GM12878 (cell line): ENCODE measurements around the gene TJP1. TPM values are rescaled to one million over a fixed set of nuclear protein-coding genes. Genes with fewer than 3 reads are reported as not detected.

Experiments used
- ATAC-seq: fragments of 200-7000 bp; cut with Tn5 transposase; 3 replicates; pipeline ENCODE4 v1.9.1; 2020; ENCODE audit warnings: mild to moderate bottlenecking, moderate library complexity
- BruUV-seq: library from RNA; stranded (reverse); fragments of 400-500 nt; replicated peaks from 2 replicates; lab custom pipeline; 2021; lab: Mats Ljungman, UMichigan
- CTCF ChIA-PET: fragments of 300-600 bp; sonication (Branson Sonifier 250); formaldehyde crosslinking; extraction: SDS; loops from one replicate; lab custom pipeline; 2021; ENCODE audit warnings: inconsistent platforms; lab: Yijun Ruan, JAX
- POLR2A ChIA-PET: fragments of 350-600 bp; formaldehyde crosslinking; extraction: SDS; loops from one replicate; lab custom pipeline; 2021; ENCODE audit warnings: inconsistent platforms; lab: Charles Lee
- RAD21 ChIA-PET: fragments of 300-600 bp; sonication (Branson Sonifier 250); formaldehyde crosslinking; loops from one replicate; lab custom pipeline; 2023; ENCODE audit warnings: antibody characterized with exemption; ENCODE audit not compliant: unreplicated experiment; lab: Charles Lee
- SMC1A ChIA-PET: fragments of 300-600 bp; sonication (Branson Sonifier 250); formaldehyde crosslinking; loops from one replicate; lab custom pipeline; 2023; ENCODE audit not compliant: unreplicated experiment, uncharacterized antibody; lab: Charles Lee
- DNase-seq: peaks from one replicate; pipeline ENCODE4 v3.0.0-alpha.2; 2011; ENCODE audit warnings: low read depth, low spot score
- FAIRE-seq: peaks from 3 replicates; lab custom pipeline; 2011; peaks lifted over from hg19 to GRCh38; lab: Jason Lieb, UNC
- H2AFZ ChIP-seq: 2 replicates; pipeline ENCODE4 v1.6.0; 2011; ENCODE audit warnings: low read depth, low read length, control low read depth; ENCODE audit not compliant: control insufficient read depth
- H3K27ac ChIP-seq: 2 replicates; pipeline ENCODE4 v1.5.1; 2011; ENCODE audit warnings: control low read depth; ENCODE audit not compliant: control insufficient read depth, insufficient read depth
- H3K27me3 ChIP-seq, 2 experiments: replicated peaks in 1 of 2; 2 replicates each; pipeline versions ENCODE4 v1.6.0 to v1.6.1; 2011; ENCODE audit warnings: low read length in 1 of 2; ENCODE audit not compliant: control insufficient read depth in 2 of 2, insufficient read depth in 2 of 2
- H3K36me3 ChIP-seq, 2 experiments: 2 replicates each; pipeline ENCODE4 v1.5.1; 2011; ENCODE audit warnings: low read length in 1 of 2; ENCODE audit not compliant: control insufficient read depth in 2 of 2, insufficient read depth in 2 of 2
- H3K4me1 ChIP-seq: 2 replicates; pipeline ENCODE4 v1.6.1; 2011; ENCODE audit warnings: mild to moderate bottlenecking, low read length, moderate library complexity, mixed read lengths; ENCODE audit not compliant: control insufficient read depth, insufficient read depth
- H3K4me2 ChIP-seq: 2 replicates; pipeline ENCODE4 v1.6.0; 2011; ENCODE audit warnings: control low read depth; ENCODE audit not compliant: control insufficient read depth, insufficient read depth
- H3K4me3 ChIP-seq: fragments of 200-600 bp; sonication (generic); 2 replicates; pipeline ENCODE4 v1.5.1; 2016
- H3K79me2 ChIP-seq: 2 replicates; pipeline ENCODE4 v1.6.0; 2011; ENCODE audit warnings: low read length; ENCODE audit not compliant: control insufficient read depth, insufficient read depth
- H3K9ac ChIP-seq: 2 replicates; pipeline ENCODE4 v1.8.0; 2011; ENCODE audit warnings: low read length, control low read depth, mixed read lengths; ENCODE audit not compliant: control insufficient read depth, insufficient read depth
- H3K9me3 ChIP-seq: replicated peaks from 3 replicates; pipeline ENCODE4 v1.5.1; 2011; ENCODE audit warnings: mild to moderate bottlenecking, low read length; ENCODE audit not compliant: control insufficient read depth, insufficient read depth
- H4K20me1 ChIP-seq: 2 replicates; pipeline ENCODE4 v1.6.0; 2011; ENCODE audit not compliant: control insufficient read depth, insufficient read depth
- DPF2 ChIP-seq: fragments of 450-650 bp; IDR thresholded peaks from 2 replicates; pipeline ENCODE4 v1.6.1; 2017; ENCODE audit warnings: mild to moderate bottlenecking
- FOXK2 ChIP-seq: fragments of 450-650 bp; IDR thresholded peaks from 2 replicates; pipeline ENCODE4 v1.6.1; 2017; ENCODE audit warnings: mild to moderate bottlenecking, moderate library complexity
- HDAC6 ChIP-seq: fragments of 200-600 bp; sonication (generic); IDR thresholded peaks from one replicate; pipeline ENCODE4 v1.8.0; 2017; ENCODE audit warnings: antibody characterized with exemption; ENCODE audit not compliant: unreplicated experiment
- LARP7 ChIP-seq: fragments of 450-650 bp; IDR thresholded peaks from 2 replicates; pipeline ENCODE4 v1.6.1; 2017; ENCODE audit warnings: mild to moderate bottlenecking
- MTA2 ChIP-seq: fragments of 450-650 bp; IDR thresholded peaks from 2 replicates; pipeline ENCODE4 v1.6.1; 2016; ENCODE audit warnings: low read depth, mild to moderate bottlenecking, moderate library complexity
- NRF1 ChIP-seq: conservative IDR thresholded peaks from 2 replicates; pipeline ENCODE4 v1.6.1; 2011; ENCODE audit warnings: mild to moderate bottlenecking, low read depth, low read length, improper control_type of control experiment
- RBBP5 ChIP-seq: fragments of 200-600 bp; sonication (generic); conservative IDR thresholded peaks from 2 replicates; pipeline ENCODE4 v1.6.1; 2016
- RFX5 ChIP-seq: IDR thresholded peaks from 2 replicates; pipeline ENCODE4 v1.6.1; 2011; ENCODE audit warnings: low read depth, low read length, improper control_type of control experiment
- SUZ12 ChIP-seq: fragments of 200-600 bp; sonication (generic); IDR thresholded peaks from one replicate; pipeline ENCODE4 v1.6.1; 2018; ENCODE audit warnings: antibody characterized with exemption, mild to moderate bottlenecking; ENCODE audit not compliant: unreplicated experiment
- ZBED1 ChIP-seq: IDR thresholded peaks from 2 replicates; pipeline ENCODE4 v1.6.1; 2016; ENCODE audit warnings: borderline replicate concordance
- ZBTB11 ChIP-seq: fragments of 450-650 bp; formaldehyde crosslinking; IDR thresholded peaks from 2 replicates; pipeline ENCODE4 v1.5.0; 2022; ENCODE audit warnings: mild to moderate bottlenecking, missing genetic modification characterization
- WGBS: methylation state at CpG from one replicate; pipeline ENCODE4 v1.1.6; 2016; ENCODE audit warnings: low lambda C conversion rate; ENCODE audit not compliant: insufficient replicate concordance, insufficient coverage; ENCODE audit errors: missing lambda C conversion rate; 5-methylcytosine and 5-hydroxymethylcytosine counted together
- in situ Hi-C: fragments of 300-500 bp; cut with MboI; formaldehyde crosslinking; loops from 9 replicates; pipeline ENCODE4 v1.14.3; 2018; ENCODE audit warnings: mixed read lengths
- intact Hi-C: fragments of 100-400 bp; cut with micrococcal nuclease; formaldehyde crosslinking; loops from one replicate; pipeline ENCODE4 v1.14.2; 2022; ENCODE audit not compliant: unreplicated experiment
- polyA plus RNA-seq, 11 experiments: library from polyadenylated mRNA; depleted of rRNA in 4 of 11; unstranded in 6 of 11; stranded (reverse) in 5 of 11; fragments of >200 nt; fragmentation: Nextera tagmentation in 4 of 11; fragmentation: Illumina TruSeq in 1 of 11; extraction: Ambion mirVana in 4 of 11; extraction: Trizol in 1 of 11; gene quantifications; 1 replicate in 1 of 11; 2 replicates in 10 of 11; pipeline versions ENCODE4 v1.2.1 to v1.2.3, GENCODE V29; 2011 to 2016; ENCODE audit warnings: inconsistent platforms in 2 of 11, missing spikeins in 2 of 11, low read depth in 1 of 11
- total RNA-seq, 4 experiments: library from RNA; depleted of rRNA in 3 of 4; stranded (reverse); fragments of >200 nt in 3 of 4; fragmentation: Illumina TruSeq in 1 of 4; extraction: Trizol in 1 of 4; gene quantifications; 2 replicates each; pipeline versions ENCODE4 v1.2.1 to v1.2.3, GENCODE V29; 2013 to 2021

The TJP1 gene
- total and polyA plus RNA-seq, 10 of the 15 experiments (the other 5 are each of a cell fraction or from before 2014, with no cell fraction given): 0.01 to 0.49 (median 0.08) TPM; not detected in 7

GRCh38 chr15:29811691-29812383 lies 10.4 kb downstream of the TJP1 start:
- FAIRE-seq: no peak

More at GRCh38 chr15:29811691-29812383, 10.4 kb downstream of the TJP1 start:
- intact Hi-C loops (no loop called here), in situ Hi-C loops (no loop called here)
- no TSS peak for BruUV-seq
- H3K27me3 ChIP-seq: no peaks in the 10 kb centered on the region
- H3K4me1 ChIP-seq: no peaks in the 10 kb centered on the region
- TF ChIP-seq LARP7 (no peak), ZBTB11 (CRISPR knock-in tag) (no peak), NRF1 (no peak), MTA2 (no peak), ZBED1 (no peak), RBBP5 (no peak), HDAC6 (no peak), FOXK2 (no peak), RFX5 (no peak), SUZ12 (no peak), DPF2 (no peak)
- no peak overlapping the region for H3K9ac ChIP-seq
- H3K79me2 ChIP-seq: no peaks in the 10 kb centered on the region
- H4K20me1 ChIP-seq: no peaks in the 10 kb centered on the region
- RAD21 ChIA-PET: no interaction called here
- H3K36me3 ChIP-seq: no peaks in the 10 kb centered on the region
- POLR2A ChIA-PET: no interaction called here
- H3K4me3 ChIP-seq: no peak overlapping the region
- H2AFZ ChIP-seq: no peak overlapping the region
- SMC1A ChIA-PET: no interaction called here
- CTCF ChIA-PET: no interaction called here
- no peak for DNase-seq
- no peaks in the 10 kb centered on the region for H3K9me3 ChIP-seq
- H3K4me2 ChIP-seq: no peak overlapping the region
- no peak overlapping the region for H3K27ac ChIP-seq
- WGBS: 0% methylated on average over 2 of the region's 2 CpGs
- ATAC-seq: no peak
